Parathyroid adenoma (tissue), 2 donors: ENCODE data around the gene DNMBP.

Experiments
- H2AFZ ChIP-seq: fragments of 300-600 bp; sonication (generic); one replicate; pipeline ENCODE4 v1.7.0; 2017; ENCODE audit warnings: antibody characterized with exemption, mild to moderate bottlenecking
- H3K27ac ChIP-seq: fragments of 300-600 bp; sonication (generic); one replicate; pipeline ENCODE4 v1.7.0; 2017
- H3K27me3 ChIP-seq: fragments of 300-600 bp; sonication (generic); one replicate; pipeline ENCODE4 v1.7.0; 2017; ENCODE audit warnings: low read length; ENCODE audit not compliant: control insufficient read depth, insufficient read depth
- H3K36me3 ChIP-seq: fragments of 300-600 bp; sonication (generic); one replicate; pipeline ENCODE4 v1.7.0; 2017; ENCODE audit warnings: low read length; ENCODE audit not compliant: control insufficient read depth, insufficient read depth
- H3K4me1 ChIP-seq: fragments of 300-600 bp; sonication (generic); one replicate; pipeline ENCODE4 v1.7.0; 2017; ENCODE audit warnings: control low read depth
- H3K4me2 ChIP-seq: fragments of 300-600 bp; sonication (generic); one replicate; pipeline ENCODE4 v1.7.0; 2017; ENCODE audit warnings: low read length
- H3K4me3 ChIP-seq: fragments of 300-600 bp; sonication (generic); one replicate; pipeline ENCODE4 v1.7.0; 2017; ENCODE audit warnings: low read depth, low read length
- H3K79me2 ChIP-seq: fragments of 300-600 bp; sonication (generic); one replicate; pipeline ENCODE4 v1.7.0; 2017; ENCODE audit warnings: control low read depth
- H3K9ac ChIP-seq: fragments of 300-600 bp; sonication (generic); one replicate; pipeline ENCODE4 v1.7.0; 2017; ENCODE audit warnings: mild to moderate bottlenecking
- H3K9me3 ChIP-seq: fragments of 300-600 bp; sonication (generic); one replicate; pipeline ENCODE4 v1.7.0; 2017; ENCODE audit warnings: low read length; ENCODE audit not compliant: control insufficient read depth
- TF ChIP-seq, protein P1 (sequence below): fragments of 300-600 bp; sonication (generic); IDR thresholded peaks from one replicate; pipeline ENCODE4 v1.7.0; 2017; ENCODE audit warnings: antibody characterized with exemption, mild to moderate bottlenecking
- donor health status: primary hyperparathyroidism.

The DNMBP gene

DNA sequence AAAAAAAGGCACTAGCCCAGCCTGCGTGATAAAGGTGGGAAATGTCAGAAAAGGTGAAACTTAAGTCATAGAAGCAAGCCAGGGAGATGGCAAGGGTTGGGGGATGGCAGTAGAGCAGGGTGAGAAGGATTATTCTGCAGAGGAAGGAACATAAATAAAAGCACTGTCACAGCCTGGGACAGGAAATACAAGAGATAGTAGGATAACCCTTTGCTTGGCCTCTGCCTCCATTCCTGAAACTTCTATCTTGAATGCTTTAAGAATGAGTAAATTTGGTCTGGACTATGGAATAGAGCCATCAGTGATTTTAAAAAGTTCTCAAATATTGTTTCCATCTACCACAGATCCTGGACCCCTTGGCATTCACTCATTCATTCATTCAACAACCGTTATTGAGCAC is 177.3 kb downstream of the DNMBP start:
- H2AFZ ChIP-seq = no peak overlapping the region
- no peaks in the 10 kb centered on the region for H3K9me3 ChIP-seq
- no peaks in the 10 kb centered on the region for H3K79me2 ChIP-seq
- H3K27ac ChIP-seq = no peak overlapping the region
- no peak overlapping the region for H3K4me3 ChIP-seq
- H3K36me3 ChIP-seq = no peaks in the 10 kb centered on the region
- H3K9ac ChIP-seq = no peak overlapping the region
- TF ChIP-seq, protein P1, sequence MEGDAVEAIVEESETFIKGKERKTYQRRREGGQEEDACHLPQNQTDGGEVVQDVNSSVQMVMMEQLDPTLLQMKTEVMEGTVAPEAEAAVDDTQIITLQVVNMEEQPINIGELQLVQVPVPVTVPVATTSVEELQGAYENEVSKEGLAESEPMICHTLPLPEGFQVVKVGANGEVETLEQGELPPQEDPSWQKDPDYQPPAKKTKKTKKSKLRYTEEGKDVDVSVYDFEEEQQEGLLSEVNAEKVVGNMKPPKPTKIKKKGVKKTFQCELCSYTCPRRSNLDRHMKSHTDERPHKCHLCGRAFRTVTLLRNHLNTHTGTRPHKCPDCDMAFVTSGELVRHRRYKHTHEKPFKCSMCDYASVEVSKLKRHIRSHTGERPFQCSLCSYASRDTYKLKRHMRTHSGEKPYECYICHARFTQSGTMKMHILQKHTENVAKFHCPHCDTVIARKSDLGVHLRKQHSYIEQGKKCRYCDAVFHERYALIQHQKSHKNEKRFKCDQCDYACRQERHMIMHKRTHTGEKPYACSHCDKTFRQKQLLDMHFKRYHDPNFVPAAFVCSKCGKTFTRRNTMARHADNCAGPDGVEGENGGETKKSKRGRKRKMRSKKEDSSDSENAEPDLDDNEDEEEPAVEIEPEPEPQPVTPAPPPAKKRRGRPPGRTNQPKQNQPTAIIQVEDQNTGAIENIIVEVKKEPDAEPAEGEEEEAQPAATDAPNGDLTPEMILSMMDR = no peak
- no peak overlapping the region for H3K4me2 ChIP-seq
- no peaks in the 10 kb centered on the region for H3K4me1 ChIP-seq
- H3K27me3 ChIP-seq = no peaks in the 10 kb centered on the region

DNA sequence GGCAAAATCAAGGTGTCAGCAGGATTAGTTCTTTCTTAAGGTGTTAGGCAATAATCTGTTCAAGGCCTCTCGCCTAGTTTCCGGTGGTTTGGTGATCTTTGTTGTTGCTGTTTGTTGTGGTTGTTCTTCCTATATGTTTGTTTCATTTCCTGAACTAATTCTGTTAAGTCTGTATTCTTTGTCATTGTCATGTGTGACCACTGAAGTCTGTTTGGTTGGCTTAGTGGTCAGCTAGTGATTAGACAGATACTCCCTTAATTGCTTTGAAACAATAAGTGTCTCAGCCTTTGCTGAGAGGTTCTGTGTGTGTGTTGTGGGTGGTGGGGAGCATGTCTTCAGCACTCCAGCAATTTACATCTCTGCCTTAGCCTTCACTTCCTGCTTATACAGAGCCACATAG is 181.3 kb downstream of the DNMBP start:
- Histone ChIP-seq H3K4me2 (no peak overlapping the region), H3K4me1 (no peaks in the 10 kb centered on the region), H3K27ac (no peak overlapping the region), H3K9ac (no peak overlapping the region), H3K27me3 (no peaks in the 10 kb centered on the region), H3K4me3 (no peak overlapping the region), H3K36me3 (no peaks in the 10 kb centered on the region), H3K79me2 (no peaks in the 10 kb centered on the region), H2AFZ (no peak overlapping the region), H3K9me3 (no peaks in the 10 kb centered on the region)
- TF ChIP-seq, protein P1 = no peak

DNA sequence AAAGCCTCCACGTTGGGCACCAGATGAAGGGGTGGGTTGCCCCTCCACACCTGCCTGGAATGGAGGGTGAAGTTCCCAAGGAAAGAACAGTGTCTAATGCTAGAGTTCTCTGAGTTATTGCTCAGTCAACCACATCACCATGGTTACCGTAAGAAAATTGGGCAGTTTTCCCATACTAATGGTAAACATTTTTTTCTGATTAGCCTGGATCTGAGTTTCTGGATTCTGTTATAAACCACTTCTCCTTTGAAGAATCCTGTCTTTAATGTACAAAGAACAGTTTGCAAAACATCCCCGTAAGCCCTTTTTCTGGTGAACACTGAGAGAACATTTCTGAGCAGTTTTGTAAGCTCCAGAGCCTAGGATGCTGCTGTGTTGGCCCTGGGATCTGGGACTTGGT is 181.8 kb downstream of the DNMBP start:
- no peaks in the 10 kb centered on the region for H3K9me3 ChIP-seq
- TF ChIP-seq, protein P1 = no peak

More for the DNA sequence above, 181.8 kb downstream of the DNMBP start:
- H3K4me3 ChIP-seq = no peak overlapping the region
- H3K36me3 ChIP-seq = no peaks in the 10 kb centered on the region
- H3K27ac ChIP-seq = no peak overlapping the region
- H3K9ac ChIP-seq = no peak overlapping the region
- H3K4me2 ChIP-seq = no peak overlapping the region
- no peaks in the 10 kb centered on the region for H3K79me2 ChIP-seq
- H3K4me1 ChIP-seq = no peaks in the 10 kb centered on the region
- H2AFZ ChIP-seq = no peak overlapping the region
- H3K27me3 ChIP-seq = no peaks in the 10 kb centered on the region
